HG02571 (cell line): ENCODE results near the gene UBN2.
"Not testable (repeated sequence)": the region's sequence is repeated elsewhere in the genome, so short reads cannot be mapped to it uniquely, and the experiment has no call there.

Source experiments
- ATAC-seq: cut with Tn5 transposase; IDR thresholded peaks from one replicate; pipeline ENCODE4 v1.9.1; 2021; ENCODE audit warnings: mild to moderate bottlenecking, moderate library complexity; ENCODE audit not compliant: unreplicated experiment

UBN2 gene

DNA sequence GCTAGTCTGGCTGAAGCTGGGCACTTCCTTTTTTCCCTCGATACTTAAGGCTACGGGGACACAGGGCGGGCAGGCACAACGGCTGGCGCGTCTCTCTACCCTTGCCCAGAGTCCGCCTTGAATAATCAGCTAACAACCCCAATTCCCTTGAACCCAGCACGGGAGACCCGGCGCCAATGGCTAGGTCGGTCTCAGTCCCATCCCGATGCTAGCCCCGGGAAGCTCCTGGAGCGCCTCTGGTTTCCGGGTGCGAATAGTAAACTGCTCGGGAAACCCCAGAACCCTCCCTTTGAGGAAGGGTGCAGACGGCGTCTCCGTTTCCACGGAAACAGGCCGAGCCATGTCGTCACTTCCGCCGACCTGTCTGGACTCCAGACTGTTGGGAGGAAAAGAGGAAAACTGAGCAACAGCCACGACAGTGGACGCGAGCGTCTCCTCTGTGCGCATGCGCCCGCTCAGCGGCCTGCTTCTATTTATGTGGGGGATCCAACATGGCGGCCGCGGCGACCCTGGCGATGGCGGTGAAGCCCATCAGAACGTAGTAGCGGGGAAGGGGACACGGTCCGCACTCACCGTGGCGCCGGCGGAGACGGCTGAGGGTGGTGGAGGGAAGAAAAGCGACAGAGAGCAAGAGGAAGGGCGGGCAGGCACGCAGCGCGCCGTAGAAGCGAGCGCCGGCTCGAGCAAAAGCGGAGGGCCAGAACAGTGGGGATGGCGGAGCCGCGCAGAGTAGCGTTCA is at the start of gene UBN2:
UBN2 (plus strand) TSS at position 464 of the 739 bp plus-strand sequence; CDS start at position 712, 248 bp downstream.
- peak; percentile 97 for ATAC-seq

- ATAC-seq, result no peak
Measured at GRCh38 chr7:139181404-139181803, 49.6 kb upstream of the UBN2 start.

DNA sequence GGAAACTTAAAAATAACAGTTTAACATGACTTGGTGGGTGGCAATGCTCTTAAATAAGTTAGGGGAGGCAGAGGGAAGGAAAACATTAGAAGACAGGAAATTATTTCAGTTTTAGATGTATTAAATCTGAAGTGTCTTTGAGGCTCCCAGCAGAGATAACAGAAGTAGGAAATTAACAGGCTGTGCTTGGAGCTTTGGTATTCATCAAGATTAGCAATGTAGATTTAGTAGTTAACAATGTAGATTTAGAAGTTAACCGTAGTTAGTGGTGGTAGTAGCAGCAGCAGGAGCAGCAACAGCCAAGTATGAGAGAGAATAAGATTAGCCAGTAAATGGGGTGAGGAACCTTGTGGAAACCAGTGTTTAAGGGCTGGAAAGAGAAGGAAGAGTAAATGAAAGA is 48.7 kb upstream of the UBN2 start:
- no peak for ATAC-seq

- ATAC-seq, result no peak
Measured at GRCh38 chr7:139183251-139183650, 47.8 kb upstream of the UBN2 start.

- ATAC-seq, result no peak
Measured at GRCh38 chr7:139183878-139184338, 47.1 kb upstream of the UBN2 start.

DNA sequence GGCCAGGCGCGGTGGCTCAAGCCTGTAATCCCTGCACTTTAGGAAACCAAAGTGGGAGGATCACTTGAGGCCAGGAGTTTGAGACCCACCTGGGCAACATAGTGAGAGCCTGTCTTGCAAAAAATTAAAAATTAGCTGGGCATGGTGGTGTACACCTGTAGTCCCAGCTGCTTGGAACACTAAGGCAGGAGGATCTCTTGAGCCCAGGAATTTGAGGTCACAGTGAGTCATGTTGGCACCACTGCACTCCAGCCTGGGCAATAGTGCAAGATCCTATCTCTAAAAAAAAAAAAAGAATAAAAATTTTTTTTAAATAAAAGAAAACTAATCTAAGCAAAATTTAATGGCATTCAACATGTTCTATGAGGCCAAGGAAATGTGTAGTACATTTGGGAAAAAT is 44.9 kb upstream of the UBN2 start:
- no peak for ATAC-seq

GRCh38 chr7:139189357-139189756 is 41.7 kb upstream of the UBN2 start:
- no peak for ATAC-seq

- ATAC-seq, result no peak
Measured at GRCh38 chr7:139192014-139192706, 38.9 kb upstream of the UBN2 start.

DNA sequence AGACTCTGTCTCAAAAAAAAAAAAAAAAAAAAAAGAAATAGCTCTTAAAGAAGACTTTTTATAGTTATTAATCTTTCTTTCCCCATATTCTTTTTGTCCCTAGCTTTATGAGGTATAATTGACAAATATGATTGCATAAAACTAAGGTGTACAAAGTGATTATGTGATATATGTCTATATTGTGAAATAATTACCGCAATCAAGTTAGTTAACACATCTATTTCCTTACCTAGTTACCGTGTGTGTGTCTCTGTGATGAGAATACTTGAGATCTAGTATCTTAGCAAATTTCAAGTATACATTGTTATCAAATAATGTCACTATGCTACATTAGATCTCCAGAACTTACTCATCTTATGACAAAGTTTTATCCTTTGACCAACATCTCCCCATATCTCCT is 30.7 kb upstream of the UBN2 start:
- ATAC-seq, result no peak

GRCh38 chr7:139203992-139204391 is 27.0 kb upstream of the UBN2 start:
- ATAC-seq, result no peak

- no peak for ATAC-seq
Measured at GRCh38 chr7:139205843-139206242, 25.2 kb upstream of the UBN2 start.

- ATAC-seq, result no peak
Measured at GRCh38 chr7:139212133-139212532, 18.9 kb upstream of the UBN2 start.

- ATAC-seq, result not testable (repeated sequence)
Measured at GRCh38 chr7:139213489-139213888, 17.5 kb upstream of the UBN2 start.

DNA sequence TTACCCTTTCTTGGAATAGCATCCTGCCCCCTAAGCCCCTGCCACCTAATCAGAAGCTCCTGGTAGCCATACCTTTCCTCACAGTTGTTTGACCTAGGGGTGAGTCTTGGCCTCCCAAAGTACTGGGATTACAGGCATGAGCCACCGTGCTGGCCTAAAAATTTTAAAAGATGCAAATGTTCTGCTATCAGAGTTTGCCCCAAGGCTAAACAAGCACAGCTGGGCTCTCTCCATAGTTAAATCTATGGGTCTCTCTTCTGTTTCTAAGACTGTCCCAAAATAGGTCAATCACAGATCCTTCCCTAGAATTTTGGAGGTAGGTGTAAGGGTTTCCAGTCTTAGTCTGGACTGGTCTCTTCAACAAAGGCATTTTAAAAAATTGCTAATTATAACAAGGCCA is 12.9 kb upstream of the UBN2 start:
- no peak for ATAC-seq

GRCh38 chr7:139224219-139224618 is 6.8 kb upstream of the UBN2 start:
- ATAC-seq, result no peak

DNA sequence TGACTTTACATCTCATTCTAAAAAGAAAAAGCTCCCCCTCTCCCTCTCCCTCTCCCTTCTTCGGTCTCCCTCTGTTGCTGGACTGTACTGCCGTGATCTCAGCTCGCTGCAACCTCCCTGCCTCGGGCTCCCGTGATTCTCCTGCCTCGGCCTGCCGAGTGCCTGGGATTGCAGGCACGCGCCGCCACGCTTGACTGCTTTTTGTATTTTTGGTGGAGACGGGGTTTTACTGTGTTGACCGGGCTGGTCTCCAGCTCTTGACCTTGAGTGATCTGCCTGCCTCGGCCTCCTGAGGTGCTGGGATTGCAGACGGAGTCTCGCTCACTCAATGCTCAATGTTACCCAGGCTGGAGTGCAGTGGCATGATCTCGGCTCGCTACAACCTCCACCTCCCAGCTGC is 6.2 kb upstream of the UBN2 start:
- not testable (repeated sequence) for ATAC-seq

- ATAC-seq, result not testable (repeated sequence)
Measured at GRCh38 chr7:139225286-139226157, 5.5 kb upstream of the UBN2 start.

DNA sequence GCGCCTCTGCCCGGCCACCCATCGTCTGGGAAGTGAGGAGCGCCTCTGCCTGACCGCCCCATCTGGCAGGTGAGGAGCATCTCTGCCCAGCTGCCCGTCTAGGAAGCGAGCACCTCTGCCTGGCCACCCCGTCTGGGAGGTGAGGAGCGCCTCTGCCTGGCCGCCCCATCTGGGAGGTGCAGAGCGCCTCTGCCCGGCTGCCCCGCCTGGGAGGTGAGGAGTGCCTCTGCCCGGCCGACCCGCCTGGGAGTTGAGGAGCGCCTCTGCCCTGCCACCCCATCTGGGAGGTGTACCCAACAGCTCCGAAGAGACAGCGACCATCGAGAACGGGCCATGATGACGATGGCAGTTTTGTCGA is 4.9 kb upstream of the UBN2 start:
- not testable (repeated sequence) for ATAC-seq

- ATAC-seq, result not testable (repeated sequence)
Measured at GRCh38 chr7:139226988-139227488, 4.0 kb upstream of the UBN2 start.

- ATAC-seq, result no peak
Measured at GRCh38 chr7:139230023-139230422, 1.0 kb upstream of the UBN2 start.

DNA sequence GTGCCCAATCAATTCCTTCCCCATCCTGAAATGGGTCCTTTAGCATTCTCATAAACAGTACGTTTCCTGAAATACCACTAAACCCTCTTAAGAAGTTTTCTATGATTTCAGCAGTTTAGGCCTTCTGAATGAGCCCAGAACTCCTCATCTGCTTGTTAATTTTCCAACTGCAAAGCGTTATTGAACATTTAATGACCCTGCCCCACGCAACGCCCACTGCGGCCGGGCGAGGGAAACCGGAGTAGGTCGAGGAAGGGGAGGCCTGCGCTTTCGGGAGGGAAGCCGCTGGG is 608 bp upstream of the UBN2 start:
- ATAC-seq, result no peak
